ENCODE results near the gene IRX5. TPM values are rescaled to one million over a fixed set of nuclear protein-coding genes. Genes with fewer than 3 reads are reported as not detected.

IRX5 gene
- total RNA-seq, 1 experiment from 2014 or later: 0.86 TPM

DNA sequence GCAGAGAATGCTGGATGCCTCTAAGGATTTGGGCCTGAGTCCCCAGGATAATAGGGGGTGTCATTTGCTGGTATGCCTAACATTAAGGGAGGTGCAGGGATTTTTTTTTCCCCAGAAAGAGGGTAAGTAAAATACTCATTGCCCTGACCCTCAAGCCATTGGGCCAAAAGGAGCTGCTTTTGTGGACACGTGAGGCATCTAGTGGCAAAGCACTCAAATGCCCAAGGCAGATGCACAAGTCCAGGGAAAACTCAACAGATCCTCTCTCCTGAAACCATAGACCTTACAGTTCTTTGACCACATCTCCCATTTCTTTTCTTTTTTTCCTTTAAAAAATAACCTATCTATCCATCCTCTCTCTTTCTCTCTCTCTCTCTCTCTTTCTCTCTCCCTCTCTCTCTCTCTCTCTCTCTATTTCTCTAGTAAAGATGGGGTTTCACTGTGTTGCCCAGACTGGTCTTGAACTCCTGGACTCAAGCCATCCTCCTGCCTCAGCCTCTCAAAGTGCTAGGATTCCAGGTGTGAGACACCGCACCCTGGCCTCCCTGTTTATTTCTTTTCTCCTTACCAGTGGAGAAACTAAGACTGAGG, 11.8 kb downstream of the IRX5 start:
- ChIA-PET CTCF (no interaction called here), RAD21 (ENCODE audit: low non-redundant PET in 1 of 2, low total read pairs in 2 of 2, uncharacterized antibody in 2 of 2, unreplicated experiment in 2 of 2) (no interaction called here), POLR2A (no interaction called here)
- no peak for TF ChIP-seq SRF (IDR thresholded peaks at IDR 0.05; ENCODE audit: low read depth)
- 0 out of 2 replicates have a peak, but pooled peaks have one; percentile 18 for TF ChIP-seq RAD21 (IDR thresholded peaks at IDR 0.05; ENCODE audit: low read depth)
- TF ChIP-seq ZFX (IDR thresholded peaks at IDR 0.05): no peak
- no peak for TF ChIP-seq CBX3 (IDR thresholded peaks at IDR 0.05; ENCODE audit: low read depth)
- no peak overlapping the region for H3K27ac ChIP-seq (ENCODE audit: low read depth, low read length)
- no peaks in the 10 kb centered on the region for H3K36me3 ChIP-seq (ENCODE audit: control insufficient read depth in 1 of 2, insufficient read depth in 2 of 2, low read length in 2 of 2)
- BruUV-seq (replicated peaks): no TSS peak
- no peak overlapping the region for H3K4me2 ChIP-seq (ENCODE audit: low read length)
- no peaks in the 10 kb centered on the region for H3K9me3 ChIP-seq (ENCODE audit: control insufficient read depth in 1 of 2, insufficient read depth in 1 of 2, low read depth in 1 of 2, low read length in 2 of 2)
- intact Hi-C loops (cut with micrococcal nuclease): loop anchor here (10.0 kb wide), 1 partner anchor 312 kb away; no protein-coding TSS in a partner anchor
- H3K4me3 ChIP-seq (replicated peaks in 1 of 2; ENCODE audit: low read depth in 1 of 2, low read length in 2 of 2): no peak overlapping the region
- ATAC-seq: no peak
- no peaks in the 10 kb centered on the region for H3K9me2 ChIP-seq (ENCODE audit: insufficient read depth)
- DNase-seq (ENCODE audit: low read depth, low spot score): no peak
- H3K9ac ChIP-seq (ENCODE audit: low read length): no peak overlapping the region
- no peaks in the 10 kb centered on the region for H4K20me1 ChIP-seq (ENCODE audit: insufficient read depth)
- no peak overlapping the region for H2AFZ ChIP-seq (ENCODE audit: low read depth, low read length, poor library complexity, severe bottlenecking)
- no peaks in the 10 kb centered on the region for H3K4me1 ChIP-seq (ENCODE audit: control insufficient read depth in 1 of 2, insufficient read depth in 2 of 2, low read length in 2 of 2)
- peaks cover 19% of the 10 kb centered on the region; the same call in 1 of the 2 replicates for H3K27me3 ChIP-seq (ENCODE audit: insufficient read depth, low read length)
- no peaks in the 10 kb centered on the region for H3K79me2 ChIP-seq (ENCODE audit: insufficient read depth, low read length)

DNA sequence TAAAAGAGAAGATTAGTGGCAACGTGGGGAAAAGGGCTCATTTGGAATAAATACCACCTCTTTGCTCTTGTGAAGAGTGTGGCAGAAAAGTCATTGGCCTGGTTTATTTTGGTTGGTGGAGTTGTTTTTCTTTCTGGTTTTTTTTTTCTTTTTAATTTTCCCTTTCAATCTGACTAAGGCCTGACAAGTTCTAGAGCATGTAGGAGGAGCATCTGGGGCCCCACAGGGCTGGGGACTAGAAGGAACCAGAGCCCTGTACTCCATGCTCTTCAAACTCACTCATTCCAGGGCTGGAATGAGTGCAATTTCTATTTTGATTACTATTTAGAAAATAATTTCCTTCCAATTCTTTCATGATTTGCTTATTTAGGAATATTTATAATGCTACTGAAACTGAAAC, 13.3 kb downstream of the IRX5 start:
- no TSS peak for BruUV-seq (replicated peaks)
- no peak overlapping the region for H3K4me3 ChIP-seq (replicated peaks in 1 of 2; ENCODE audit: low read depth in 1 of 2, low read length in 2 of 2)
- H3K27ac ChIP-seq (ENCODE audit: low read depth, low read length): no peak overlapping the region
- ChIA-PET RAD21 (ENCODE audit: low non-redundant PET in 1 of 2, low total read pairs in 2 of 2, uncharacterized antibody in 2 of 2, unreplicated experiment in 2 of 2) (no interaction called here), POLR2A (no interaction called here), CTCF (no interaction called here)
- no peaks in the 10 kb centered on the region for H3K9me3 ChIP-seq (ENCODE audit: control insufficient read depth in 1 of 2, insufficient read depth in 1 of 2, low read depth in 1 of 2, low read length in 2 of 2)
- DNase-seq (ENCODE audit: low read depth, low spot score) (no peak), ATAC-seq (no peak)
- no peaks in the 10 kb centered on the region for H3K9me2 ChIP-seq (ENCODE audit: insufficient read depth)
- no peak overlapping the region for H3K9ac ChIP-seq (ENCODE audit: low read length)
- no peaks in the 10 kb centered on the region for H3K36me3 ChIP-seq (ENCODE audit: control insufficient read depth in 1 of 2, insufficient read depth in 2 of 2, low read length in 2 of 2)
- intact Hi-C loops (cut with micrococcal nuclease): loop anchor here (10.0 kb wide), 1 partner anchor 311 kb away; no protein-coding TSS in a partner anchor
- H3K4me2 ChIP-seq (ENCODE audit: low read length): no peak overlapping the region
- no peaks in the 10 kb centered on the region for H3K4me1 ChIP-seq (ENCODE audit: control insufficient read depth in 1 of 2, insufficient read depth in 2 of 2, low read length in 2 of 2)
- H3K79me2 ChIP-seq (ENCODE audit: insufficient read depth, low read length): no peaks in the 10 kb centered on the region
- H3K27me3 ChIP-seq (ENCODE audit: insufficient read depth, low read length): peaks cover 31% of the 10 kb centered on the region; the same call in 1 of the 2 replicates
- no peaks in the 10 kb centered on the region for H4K20me1 ChIP-seq (ENCODE audit: insufficient read depth)
- H2AFZ ChIP-seq (ENCODE audit: low read depth, low read length, poor library complexity, severe bottlenecking): no peak overlapping the region
- TF ChIP-seq SP1 (IDR thresholded peaks at IDR 0.05; ENCODE audit: low read depth) (no peak), EGR1 (IDR thresholded peaks at IDR 0.05; ENCODE audit: low read depth) (no peak), RAD21 (IDR thresholded peaks at IDR 0.05; ENCODE audit: low read depth) (no peak), EZH2 (IDR thresholded peaks at IDR 0.05) (no peak), TCF7L2 (IDR thresholded peaks at IDR 0.05; ENCODE audit: borderline replicate concordance, extremely low read depth, insufficient read depth, insufficient read length) (no peak), EZH2phosphoT487 (IDR thresholded peaks at IDR 0.05; ENCODE audit: borderline replicate concordance) (no peak)
- TF ChIP-seq, protein P1, sequence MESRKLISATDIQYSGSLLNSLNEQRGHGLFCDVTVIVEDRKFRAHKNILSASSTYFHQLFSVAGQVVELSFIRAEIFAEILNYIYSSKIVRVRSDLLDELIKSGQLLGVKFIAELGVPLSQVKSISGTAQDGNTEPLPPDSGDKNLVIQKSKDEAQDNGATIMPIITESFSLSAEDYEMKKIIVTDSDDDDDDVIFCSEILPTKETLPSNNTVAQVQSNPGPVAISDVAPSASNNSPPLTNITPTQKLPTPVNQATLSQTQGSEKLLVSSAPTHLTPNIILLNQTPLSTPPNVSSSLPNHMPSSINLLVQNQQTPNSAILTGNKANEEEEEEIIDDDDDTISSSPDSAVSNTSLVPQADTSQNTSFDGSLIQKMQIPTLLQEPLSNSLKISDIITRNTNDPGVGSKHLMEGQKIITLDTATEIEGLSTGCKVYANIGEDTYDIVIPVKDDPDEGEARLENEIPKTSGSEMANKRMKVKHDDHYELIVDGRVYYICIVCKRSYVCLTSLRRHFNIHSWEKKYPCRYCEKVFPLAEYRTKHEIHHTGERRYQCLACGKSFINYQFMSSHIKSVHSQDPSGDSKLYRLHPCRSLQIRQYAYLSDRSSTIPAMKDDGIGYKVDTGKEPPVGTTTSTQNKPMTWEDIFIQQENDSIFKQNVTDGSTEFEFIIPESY (IDR thresholded peaks at IDR 0.05; ENCODE audit: extremely low read depth, insufficient replicate concordance, low read length): no peak
- TF ChIP-seq, protein P2, sequence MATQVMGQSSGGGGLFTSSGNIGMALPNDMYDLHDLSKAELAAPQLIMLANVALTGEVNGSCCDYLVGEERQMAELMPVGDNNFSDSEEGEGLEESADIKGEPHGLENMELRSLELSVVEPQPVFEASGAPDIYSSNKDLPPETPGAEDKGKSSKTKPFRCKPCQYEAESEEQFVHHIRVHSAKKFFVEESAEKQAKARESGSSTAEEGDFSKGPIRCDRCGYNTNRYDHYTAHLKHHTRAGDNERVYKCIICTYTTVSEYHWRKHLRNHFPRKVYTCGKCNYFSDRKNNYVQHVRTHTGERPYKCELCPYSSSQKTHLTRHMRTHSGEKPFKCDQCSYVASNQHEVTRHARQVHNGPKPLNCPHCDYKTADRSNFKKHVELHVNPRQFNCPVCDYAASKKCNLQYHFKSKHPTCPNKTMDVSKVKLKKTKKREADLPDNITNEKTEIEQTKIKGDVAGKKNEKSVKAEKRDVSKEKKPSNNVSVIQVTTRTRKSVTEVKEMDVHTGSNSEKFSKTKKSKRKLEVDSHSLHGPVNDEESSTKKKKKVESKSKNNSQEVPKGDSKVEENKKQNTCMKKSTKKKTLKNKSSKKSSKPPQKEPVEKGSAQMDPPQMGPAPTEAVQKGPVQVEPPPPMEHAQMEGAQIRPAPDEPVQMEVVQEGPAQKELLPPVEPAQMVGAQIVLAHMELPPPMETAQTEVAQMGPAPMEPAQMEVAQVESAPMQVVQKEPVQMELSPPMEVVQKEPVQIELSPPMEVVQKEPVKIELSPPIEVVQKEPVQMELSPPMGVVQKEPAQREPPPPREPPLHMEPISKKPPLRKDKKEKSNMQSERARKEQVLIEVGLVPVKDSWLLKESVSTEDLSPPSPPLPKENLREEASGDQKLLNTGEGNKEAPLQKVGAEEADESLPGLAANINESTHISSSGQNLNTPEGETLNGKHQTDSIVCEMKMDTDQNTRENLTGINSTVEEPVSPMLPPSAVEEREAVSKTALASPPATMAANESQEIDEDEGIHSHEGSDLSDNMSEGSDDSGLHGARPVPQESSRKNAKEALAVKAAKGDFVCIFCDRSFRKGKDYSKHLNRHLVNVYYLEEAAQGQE (IDR thresholded peaks at IDR 0.05; ENCODE audit: low read depth): no peak
- TF ChIP-seq, protein P3, sequence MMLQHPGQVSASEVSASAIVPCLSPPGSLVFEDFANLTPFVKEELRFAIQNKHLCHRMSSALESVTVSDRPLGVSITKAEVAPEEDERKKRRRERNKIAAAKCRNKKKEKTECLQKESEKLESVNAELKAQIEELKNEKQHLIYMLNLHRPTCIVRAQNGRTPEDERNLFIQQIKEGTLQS (IDR thresholded peaks at IDR 0.05): no peak
- TF ChIP-seq, protein P4, sequence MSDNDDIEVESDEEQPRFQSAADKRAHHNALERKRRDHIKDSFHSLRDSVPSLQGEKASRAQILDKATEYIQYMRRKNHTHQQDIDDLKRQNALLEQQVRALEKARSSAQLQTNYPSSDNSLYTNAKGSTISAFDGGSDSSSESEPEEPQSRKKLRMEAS (IDR thresholded peaks at IDR 0.05): no peak
